NCI-H748 (cell line): Measurements from ENCODE around the gene EPN3.

ENCODE experiments used
- DNase-seq: peaks from one replicate; lab custom pipeline; 2025; ENCODE audit not compliant: unreplicated experiment; lab: John Stamatoyannopoulos, UW

Gene EPN3

DNA sequence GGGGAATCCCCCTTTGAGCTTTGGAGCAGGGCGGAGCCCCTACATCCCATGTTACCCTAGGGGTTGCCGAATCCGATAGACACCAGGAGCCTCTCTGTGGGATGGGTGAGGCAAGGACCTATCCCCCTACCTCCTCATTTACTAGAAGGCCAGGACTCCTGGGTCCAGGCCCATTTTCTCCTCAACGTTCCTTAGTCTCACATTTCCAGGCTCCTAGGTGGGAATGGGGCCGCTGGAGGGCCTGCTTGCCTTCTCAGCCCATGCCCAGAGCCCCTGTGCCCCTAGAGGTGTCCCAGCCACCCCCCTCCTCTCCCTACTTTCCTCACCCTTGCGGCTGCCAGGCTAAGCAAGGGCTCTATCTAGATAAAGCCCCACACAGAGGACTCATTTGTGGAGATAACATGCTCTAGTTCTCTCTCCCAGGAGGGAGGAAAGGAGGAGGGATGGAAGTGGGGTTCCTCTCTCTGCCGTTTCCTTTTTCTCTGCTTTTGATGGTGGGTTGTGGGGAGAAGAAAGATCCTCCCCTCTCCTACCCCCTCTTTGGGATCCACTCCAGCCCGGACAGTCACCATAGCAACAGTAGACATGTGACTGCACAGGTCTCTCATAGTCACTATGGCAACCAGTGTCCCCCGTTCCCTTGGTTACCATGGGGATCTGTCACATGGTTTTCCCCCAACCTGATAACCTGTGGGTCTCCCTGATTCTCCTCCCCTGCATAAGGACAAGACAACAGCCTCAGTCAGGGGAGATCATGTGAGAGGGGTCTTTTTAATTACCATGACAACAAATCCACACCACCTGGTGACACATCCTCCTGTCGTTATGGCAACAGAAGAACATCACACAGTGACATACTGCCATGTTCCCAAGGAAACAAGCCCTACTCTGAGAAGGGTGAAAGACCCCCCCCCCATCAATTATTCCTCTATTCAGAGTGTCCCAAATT, 33.1 kb downstream of the EPN3 start:
- peak; percentile 94 for DNase-seq

DNA sequence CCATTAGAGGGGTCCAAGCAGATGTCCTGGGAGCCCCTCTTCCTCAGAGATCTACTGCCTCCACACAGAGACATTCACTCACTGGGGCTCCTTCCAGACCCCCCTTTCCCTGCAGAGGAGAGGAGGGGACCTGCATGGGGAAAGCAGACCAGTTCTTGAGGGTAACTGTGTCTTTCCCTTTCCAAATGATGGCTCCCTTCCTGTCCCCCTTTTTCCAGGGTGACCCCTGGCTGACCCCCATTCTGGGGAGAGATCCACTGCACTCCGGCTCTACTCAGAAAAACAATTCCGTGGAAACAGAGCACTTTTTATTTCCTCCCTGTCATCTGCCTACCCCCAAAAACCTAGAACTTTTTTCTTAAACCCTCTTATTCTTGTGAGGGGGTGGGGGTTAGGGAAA, 34.4 kb downstream of the EPN3 start:
- DNase-seq: no peak

DNA sequence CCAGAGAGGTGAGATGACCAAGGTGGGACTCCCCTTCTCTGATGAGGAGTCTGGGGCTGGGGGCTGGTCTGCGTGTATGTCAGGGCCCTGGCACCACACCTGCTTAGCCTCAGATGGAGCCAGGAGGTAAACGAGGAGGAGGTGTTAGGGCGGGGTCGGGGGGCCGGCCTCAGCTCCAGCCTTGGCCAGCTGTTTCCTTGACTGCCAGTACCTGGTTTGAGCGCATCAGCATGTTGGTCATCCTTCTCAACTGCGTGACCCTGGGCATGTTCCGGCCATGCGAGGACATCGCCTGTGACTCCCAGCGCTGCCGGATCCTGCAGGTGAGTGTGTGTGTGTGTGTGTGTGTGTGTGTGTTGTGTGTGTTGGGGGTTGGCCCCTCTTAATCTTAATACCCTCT, 36.1 kb downstream of the EPN3 start:
- DNase-seq: no peak

DNA sequence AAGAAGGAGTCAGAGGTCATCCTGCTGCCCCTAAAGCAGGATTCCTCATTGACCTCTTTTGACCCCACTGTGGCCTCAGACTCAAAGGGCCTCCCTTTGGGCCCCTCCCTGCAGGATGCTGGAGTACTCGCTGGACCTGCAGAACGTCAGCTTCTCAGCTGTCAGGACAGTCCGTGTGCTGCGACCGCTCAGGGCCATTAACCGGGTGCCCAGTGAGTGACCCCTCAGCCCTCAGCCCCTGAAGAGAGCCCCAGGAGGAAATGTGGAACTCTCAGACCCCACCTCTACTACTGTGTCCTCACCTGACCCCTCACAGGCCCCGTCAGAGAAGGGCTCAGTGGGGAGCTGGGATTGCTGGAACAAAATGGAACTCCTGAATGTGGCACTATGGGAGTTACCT, 37.1 kb downstream of the EPN3 start:
- no peak for DNase-seq

DNA sequence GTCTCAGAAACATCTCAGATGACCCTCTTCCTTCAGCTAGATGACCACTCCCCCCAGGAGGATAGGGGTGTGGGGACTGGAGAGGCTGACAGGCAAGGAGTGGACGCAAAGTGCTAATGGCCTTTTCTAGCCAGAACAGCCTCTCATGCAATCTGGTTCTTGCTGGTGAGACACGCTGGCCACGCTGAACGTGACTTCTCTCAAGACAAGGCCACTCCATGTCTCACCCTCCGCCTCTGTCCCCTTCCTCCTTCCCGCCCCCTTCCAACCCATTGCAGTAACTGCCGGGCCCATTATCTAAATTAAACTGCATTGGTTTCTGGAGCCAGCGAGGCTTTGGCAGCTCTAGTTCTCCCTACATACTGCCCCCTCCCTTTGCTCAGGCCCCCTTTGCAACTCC, 37.5 kb downstream of the EPN3 start:
- DNase-seq: no peak

DNA sequence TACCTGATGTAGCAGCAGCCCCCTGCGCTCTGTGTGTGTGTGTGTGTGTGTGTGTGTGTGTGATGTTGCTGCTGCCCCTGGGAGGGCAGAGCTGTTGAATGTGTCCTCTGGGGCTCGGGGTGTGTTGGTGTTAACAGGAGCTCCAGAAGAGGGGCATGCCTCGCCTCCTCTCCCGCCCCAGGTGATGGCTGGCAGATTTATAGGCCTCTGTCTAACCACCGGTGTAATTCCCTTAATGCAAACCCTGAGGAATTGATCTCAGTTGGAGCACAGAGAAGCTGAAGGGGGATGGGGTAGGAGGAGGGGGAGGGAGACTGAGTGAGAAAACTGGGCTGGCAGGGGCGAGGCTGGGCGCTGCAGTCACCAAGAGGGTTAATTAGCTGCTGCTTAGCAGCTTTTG, 38.0 kb downstream of the EPN3 start:
- DNase-seq: no peak

DNA sequence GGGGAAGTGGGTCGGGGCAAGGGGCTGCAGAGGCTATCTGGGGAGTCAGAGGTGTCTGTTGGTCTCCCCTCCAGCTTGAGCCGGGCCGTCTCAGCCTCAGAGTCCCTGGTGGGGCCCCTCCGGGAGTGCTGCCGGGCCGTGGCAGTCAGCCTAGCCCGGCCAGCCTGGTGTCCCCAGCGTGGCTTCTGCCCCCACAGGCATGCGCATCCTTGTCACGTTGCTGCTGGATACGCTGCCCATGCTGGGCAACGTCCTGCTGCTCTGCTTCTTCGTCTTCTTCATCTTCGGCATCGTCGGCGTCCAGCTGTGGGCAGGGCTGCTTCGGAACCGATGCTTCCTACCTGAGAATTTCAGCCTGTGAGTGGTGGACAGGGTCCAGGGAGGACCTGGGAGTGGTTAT, 39.1 kb downstream of the EPN3 start:
- no peak for DNase-seq

DNA sequence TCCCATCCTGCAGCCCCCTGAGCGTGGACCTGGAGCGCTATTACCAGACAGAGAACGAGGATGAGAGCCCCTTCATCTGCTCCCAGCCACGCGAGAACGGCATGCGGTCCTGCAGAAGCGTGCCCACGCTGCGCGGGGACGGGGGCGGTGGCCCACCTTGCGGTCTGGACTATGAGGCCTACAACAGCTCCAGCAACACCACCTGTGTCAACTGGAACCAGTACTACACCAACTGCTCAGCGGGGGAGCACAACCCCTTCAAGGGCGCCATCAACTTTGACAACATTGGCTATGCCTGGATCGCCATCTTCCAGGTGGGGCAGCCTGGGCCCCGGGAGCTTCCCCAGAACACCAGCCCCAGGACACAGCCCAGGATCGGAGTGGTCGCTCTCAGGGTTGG, 40.0 kb downstream of the EPN3 start:
- DNase-seq: no peak

DNA sequence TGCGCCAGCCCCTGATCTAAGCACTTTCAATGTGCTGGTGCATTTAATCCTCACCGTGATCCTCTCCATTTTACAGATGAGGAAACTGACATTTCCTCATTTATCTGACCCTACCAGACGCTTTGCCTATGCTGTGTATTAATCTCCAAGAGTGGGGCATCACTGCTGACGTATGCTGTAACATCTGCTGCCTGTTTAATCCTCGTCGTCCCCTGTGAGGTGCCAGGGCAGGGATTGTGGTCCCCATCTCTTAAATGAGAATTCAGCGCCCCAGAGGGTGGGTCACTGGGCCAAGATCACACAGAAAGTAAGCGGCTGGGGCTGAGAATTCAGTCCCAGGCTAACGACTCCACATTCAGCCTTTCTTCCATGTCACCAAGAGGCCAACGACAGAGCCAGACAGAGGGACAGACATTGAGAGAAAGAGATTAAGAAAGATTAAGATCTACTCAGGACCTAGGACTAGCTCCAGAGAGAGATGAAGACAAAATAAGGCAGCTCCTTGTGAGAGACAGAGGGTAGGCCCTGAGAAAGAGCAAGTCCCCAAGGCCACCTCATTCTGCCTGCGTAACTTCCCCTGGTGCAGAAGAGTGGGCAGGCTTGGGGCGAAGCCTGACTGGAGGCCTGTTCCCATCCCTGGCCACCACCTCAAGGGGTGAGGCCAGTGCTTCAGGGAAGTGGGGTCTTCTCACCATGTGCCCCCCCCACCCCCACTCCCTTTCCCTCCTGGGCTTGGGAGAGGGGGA, 41.5 kb downstream of the EPN3 start:
- no peak for DNase-seq

DNA sequence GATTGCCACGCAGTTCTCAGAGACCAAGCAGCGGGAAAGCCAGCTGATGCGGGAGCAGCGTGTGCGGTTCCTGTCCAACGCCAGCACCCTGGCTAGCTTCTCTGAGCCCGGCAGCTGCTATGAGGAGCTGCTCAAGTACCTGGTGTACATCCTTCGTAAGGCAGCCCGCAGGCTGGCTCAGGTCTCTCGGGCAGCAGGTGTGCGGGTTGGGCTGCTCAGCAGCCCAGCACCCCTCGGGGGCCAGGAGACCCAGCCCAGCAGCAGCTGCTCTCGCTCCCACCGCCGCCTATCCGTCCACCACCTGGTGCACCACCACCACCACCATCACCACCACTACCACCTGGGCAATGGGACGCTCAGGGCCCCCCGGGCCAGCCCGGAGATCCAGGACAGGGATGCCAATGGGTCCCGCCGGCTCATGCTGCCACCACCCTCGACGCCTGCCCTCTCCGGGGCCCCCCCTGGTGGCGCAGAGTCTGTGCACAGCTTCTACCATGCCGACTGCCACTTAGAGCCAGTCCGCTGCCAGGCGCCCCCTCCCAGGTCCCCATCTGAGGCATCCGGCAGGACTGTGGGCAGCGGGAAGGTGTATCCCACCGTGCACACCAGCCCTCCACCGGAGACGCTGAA, 43.2 kb downstream of the EPN3 start:
- peak; percentile 20 for DNase-seq

DNA sequence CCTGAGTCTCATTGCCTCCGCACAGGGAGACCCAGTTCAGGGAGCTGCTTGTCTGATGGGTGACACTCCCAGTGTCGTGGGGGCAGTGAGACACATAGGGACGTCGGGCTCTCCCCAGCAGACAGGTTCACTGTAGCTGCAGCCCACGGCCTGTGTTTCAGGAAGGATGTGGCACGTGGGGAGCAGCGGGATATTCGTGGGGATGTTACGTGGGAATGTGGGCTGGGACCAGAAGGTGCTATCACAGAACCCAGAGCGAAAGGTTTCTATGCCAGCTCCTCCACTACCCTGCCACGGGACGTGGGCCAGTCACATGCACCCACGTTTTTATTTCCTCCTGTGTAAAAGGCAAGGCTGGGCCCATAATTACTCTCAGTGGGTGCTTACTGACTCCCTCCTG, 44.3 kb downstream of the EPN3 start:
- DNase-seq: no peak

DNA sequence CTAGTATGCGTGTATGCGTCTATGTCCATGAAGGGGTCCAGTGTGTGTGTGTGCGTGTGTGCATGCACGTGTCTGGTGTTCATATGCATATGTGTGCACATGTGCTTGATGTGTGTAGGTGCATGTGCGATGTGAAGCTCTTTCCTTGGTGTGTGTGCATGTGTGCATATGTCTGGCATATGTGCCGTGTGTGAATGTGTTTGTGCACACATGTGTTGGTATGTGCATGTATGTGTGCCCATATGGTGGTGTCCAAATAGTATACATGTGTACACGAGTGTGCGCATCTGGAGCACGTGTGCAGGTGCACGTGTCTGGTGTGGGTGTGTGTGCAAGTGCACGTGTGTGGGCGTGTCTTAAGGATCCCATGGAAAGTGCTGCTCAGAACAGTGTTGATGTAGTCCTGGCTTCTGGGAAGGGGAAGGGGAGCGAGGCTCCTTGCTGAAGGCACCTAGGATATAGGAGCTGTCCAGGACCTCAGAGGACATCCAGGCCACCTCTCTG, 45.0 kb downstream of the EPN3 start:
- DNase-seq: no peak

DNA sequence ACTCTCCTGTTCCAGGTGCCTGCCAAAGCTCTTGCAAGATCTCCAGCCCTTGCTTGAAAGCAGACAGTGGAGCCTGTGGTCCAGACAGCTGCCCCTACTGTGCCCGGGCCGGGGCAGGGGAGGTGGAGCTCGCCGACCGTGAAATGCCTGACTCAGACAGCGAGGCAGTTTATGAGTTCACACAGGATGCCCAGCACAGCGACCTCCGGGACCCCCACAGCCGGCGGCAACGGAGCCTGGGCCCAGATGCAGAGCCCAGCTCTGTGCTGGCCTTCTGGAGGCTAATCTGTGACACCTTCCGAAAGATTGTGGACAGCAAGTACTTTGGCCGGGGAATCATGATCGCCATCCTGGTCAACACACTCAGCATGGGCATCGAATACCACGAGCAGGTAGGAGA, 45.6 kb downstream of the EPN3 start:
- no peak for DNase-seq

DNA sequence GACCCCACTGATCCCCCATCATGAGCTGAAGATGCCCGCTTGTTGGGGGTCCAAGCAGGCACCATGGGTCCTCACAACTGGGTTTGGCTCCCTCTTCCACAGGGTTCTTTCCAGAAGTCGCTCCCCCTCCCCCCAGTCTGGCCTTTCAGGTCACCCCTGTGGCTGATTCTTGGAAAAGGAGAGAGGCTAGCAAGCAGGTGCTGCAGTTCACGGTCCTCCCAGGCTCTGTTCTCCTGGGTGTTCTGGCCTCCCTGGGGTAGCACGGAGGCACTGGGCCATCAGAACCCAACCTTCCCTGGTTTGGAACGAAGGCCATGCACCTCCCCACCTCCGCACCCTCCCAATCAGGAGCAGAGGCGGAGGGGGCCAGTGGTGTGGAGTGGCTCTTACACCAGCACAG, 46.9 kb downstream of the EPN3 start:
- no peak for DNase-seq

DNA sequence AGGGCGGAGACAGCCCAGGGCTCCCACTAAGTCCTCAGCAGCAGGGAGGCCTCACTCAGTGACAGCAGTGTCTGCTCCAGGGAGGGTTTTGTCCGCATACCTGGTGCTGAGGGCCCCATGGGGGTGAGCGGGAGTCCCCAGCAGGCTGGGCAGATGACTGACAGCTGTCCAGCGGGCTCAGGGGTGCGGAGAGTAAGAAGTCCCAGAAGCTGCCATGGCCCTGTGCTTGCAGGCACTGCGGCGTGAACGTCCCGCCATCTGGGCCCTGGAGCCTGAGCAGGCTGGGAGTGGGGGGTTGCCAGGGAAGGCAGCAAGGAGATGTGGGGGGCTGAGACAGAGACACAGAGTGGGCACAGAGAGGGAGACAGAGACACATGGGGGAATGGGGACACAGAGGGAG, 48.1 kb downstream of the EPN3 start:
- no peak for DNase-seq

DNA sequence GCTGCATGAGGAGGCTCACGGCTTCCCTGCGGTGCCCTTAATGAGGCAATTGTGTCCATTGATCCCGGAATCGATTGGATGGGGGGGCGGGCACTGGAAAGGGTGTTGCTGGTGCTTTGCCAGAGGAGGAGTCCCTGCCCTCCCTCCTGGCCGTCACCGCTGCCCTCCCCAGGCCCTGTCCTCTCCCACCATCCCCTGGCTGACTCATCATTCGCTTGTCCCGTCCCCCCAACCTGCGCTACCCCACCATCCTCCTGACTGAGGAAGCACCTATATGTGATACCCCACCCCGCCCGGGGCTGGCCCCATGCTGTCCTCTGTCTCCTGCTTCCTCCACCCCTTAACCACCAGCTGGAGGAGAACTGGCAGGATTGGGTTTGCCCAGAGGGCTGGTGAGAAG, 48.8 kb downstream of the EPN3 start:
- no peak for DNase-seq

DNA sequence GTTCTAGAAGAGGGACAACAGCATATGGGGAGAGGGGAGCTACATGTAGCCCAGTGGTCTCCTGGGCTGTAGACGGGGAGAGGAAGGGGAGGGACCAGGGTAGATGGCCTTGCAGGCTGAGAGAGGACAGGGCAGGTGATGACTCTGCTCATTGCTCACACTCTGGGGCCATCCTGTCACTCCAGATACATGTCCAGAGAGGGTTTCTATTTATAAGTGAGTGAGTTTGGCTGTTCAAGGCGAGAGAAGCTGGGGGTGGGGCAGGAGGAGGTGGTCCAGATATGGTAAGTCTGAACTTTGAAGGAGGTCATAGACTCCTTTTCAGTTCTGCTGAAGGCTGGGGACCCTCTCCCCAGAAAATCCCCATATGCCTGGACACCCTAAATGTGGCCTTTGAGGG, 50.2 kb downstream of the EPN3 start:
- no peak for DNase-seq

DNA sequence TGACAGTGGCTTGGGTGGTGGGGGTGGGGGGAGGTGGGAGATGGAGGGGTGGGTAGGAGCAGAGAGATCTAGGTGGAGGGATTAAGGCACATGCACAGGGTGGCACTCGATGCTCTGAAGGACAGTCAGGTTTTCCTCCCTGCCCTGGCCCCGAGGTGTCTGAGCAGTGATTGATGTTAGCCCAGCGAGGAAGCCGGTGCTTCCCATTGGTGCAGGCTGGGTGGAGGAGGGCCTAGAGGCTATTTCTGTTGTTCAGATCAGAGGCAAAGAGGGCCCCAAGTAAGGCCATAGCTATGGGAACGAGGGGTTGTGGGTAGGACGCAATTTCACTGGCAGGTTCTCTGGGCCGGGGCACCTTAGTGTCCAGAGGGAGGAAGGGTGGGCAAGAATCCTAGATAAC, 51.1 kb downstream of the EPN3 start:
- DNase-seq: no peak

DNA sequence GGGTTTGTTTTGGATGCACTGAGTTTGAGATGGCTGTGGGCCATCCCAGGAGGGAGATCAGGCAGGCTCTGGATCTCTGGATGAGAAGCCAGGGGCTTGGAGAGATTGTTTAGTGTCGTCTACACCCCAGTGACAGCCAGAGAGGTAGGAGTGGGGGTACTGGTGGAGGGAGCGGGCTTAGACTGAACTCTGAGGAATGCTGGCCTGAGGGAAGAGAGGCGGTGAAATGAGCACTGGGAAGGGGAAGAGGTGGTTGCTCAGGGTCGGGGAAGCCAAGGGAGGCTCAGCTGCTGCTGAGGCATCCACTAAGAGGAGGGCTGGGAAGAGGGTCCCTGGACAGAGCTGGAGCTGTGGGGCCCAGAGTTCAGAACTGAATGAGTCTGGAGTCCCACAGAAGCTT, 51.6 kb downstream of the EPN3 start:
- no peak for DNase-seq

DNA sequence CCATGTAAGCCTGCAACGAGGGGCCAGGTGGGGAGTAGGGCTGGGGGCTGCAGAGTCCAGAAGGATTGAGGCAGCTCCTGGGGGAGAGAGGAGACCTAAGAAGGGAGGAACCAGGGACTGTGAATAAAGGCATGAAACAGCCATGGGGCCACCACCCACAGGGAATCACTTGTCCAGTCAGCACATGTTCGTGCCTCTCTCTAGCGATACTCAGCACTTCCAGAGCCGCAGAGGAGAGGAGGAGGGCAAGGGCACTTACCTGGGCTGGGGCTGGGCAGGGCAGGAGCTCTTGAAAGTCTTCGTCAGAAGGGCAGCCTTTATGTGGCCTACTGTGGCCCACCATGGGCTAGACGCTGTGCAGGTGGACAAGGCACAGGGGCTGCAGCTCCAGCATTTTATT, 52.2 kb downstream of the EPN3 start:
- no peak for DNase-seq

DNA sequence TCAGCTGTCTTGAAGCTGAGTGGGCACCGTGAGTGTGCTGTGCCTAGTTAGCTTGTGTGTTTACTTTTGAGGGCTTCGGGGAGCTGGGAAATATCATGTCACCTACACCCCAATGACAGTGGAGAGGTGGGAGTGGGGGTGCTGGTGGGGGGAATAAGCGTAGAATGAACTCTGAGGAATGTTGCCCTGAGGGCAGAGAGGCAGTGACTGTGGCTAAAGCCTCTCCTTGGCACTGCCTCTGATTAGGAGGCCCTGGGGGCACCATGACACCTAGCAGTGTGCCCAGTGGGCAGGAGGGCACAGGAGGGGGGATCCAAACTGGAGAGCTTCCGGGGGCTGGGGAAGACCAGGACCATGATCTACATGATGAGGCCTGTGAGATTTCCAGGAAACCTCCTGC, 52.8 kb downstream of the EPN3 start:
- no peak for DNase-seq

DNA sequence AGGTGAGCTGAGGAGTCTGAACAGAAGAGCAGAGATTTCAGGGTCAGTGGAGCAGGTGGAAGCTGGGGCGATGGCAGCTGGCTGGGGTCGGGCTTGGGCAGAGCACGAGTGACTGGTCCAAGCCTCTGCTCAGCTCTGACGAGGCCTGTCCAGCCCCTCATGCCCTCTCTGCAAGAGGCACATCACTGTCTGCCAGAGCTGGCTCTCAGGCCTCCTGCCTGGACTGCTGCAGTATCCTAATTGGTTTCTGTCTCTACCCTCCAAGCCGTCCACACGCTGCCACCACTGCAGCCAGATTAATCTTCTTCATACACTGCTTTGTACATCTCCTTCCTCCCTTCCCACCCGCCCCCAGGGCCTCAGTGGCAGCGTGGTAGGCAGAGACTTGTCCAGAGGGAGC, 53.4 kb downstream of the EPN3 start:
- DNase-seq: no peak
